ENCODE data around the gene TP63. TPM values are rescaled to one million over a fixed set of nuclear protein-coding genes. Genes with fewer than 3 reads are reported as not detected.

TP63 gene
- total RNA-seq, 1 experiment from 2014 or later = 3.6 TPM

GRCh38 chr3:189808246-189809007, 177.2 kb downstream of the TP63 start:
- Histone ChIP-seq H3K4me3 (no peak overlapping the region), H3K36me3 (ENCODE audit: low read depth) (no peaks in the 10 kb centered on the region), H3K27me3 (ENCODE audit: insufficient read depth, low read depth) (no peaks in the 10 kb centered on the region), H3K79me2 (ENCODE audit: low read depth) (no peaks in the 10 kb centered on the region), H3K27ac (no peak overlapping the region), H3K9me2 (ENCODE audit: insufficient read depth) (no peaks in the 10 kb centered on the region; the same call in 1 of the 2 replicates), H3F3A (ENCODE audit: insufficient read depth, low read depth) (no peaks in the 10 kb centered on the region; the same call in 1 of the 2 replicates), H3K4me2 (no peak overlapping the region), H3K9me3 (ENCODE audit: insufficient read depth, low read depth) (peaks cover 9% of the 10 kb centered on the region), H4K20me1 (ENCODE audit: insufficient read depth) (no peaks in the 10 kb centered on the region), H2AFZ (no peak overlapping the region), H3K4me1 (replicated peaks; ENCODE audit: insufficient read depth) (no peaks in the 10 kb centered on the region)
- TF ChIP-seq EZH2 (IDR thresholded peaks at IDR 0.05; ENCODE audit: low read depth) (no peak), CTCF (conservative IDR thresholded peaks at IDR 0.05) (no peak)
- POLR2A ChIA-PET (ENCODE audit: unreplicated experiment) = no interaction called here
- no peak for DNase-seq
- BruUV-seq (replicated peaks) = no TSS peak
- CTCF ChIA-PET = no interaction called here
- intact Hi-C loops (cut with micrococcal nuclease; ENCODE audit: unreplicated experiment) = no loop called here

DNA sequence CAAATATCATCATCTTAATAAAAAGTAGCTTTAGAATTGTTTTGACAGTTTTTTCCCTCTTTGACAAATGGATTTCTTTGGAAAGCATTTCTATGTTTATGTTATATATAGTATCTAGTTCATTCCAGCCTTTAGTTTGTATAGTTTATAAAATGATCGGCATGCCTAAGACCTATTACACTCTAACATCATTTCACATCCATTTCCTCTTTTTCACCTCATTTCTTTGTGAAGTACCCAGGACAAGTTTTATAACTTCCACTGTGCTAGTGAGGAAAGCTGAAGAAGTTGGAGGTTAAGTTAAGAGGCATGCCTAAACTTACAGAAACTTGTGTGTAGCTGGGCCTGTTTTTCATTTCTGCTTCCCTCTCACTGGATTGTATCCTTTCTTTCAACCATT, 178.4 kb downstream of the TP63 start:
- Histone ChIP-seq H3K36me3 (ENCODE audit: low read depth) (no peaks in the 10 kb centered on the region), H3K9me3 (ENCODE audit: insufficient read depth, low read depth) (peaks cover 9% of the 10 kb centered on the region), H3F3A (ENCODE audit: insufficient read depth, low read depth) (no peaks in the 10 kb centered on the region; the same call in 1 of the 2 replicates), H3K4me3 (no peak overlapping the region), H3K27ac (no peak overlapping the region), H2AFZ (peak overlapping the region; percentile 36; the same call in 1 of the 2 replicates), H3K79me2 (ENCODE audit: low read depth) (no peaks in the 10 kb centered on the region), H3K27me3 (ENCODE audit: insufficient read depth, low read depth) (no peaks in the 10 kb centered on the region), H4K20me1 (ENCODE audit: insufficient read depth) (no peaks in the 10 kb centered on the region), H3K4me2 (no peak overlapping the region), H3K9me2 (ENCODE audit: insufficient read depth) (no peaks in the 10 kb centered on the region; the same call in 1 of the 2 replicates), H3K4me1 (replicated peaks; ENCODE audit: insufficient read depth) (no peaks in the 10 kb centered on the region)
- DNase-seq = no peak
- CTCF ChIA-PET = no interaction called here
- intact Hi-C loops (cut with micrococcal nuclease; ENCODE audit: unreplicated experiment) = no loop called here
- TF ChIP-seq EZH2 (IDR thresholded peaks at IDR 0.05; ENCODE audit: low read depth) = no peak
- TF ChIP-seq CTCF (conservative IDR thresholded peaks at IDR 0.05) = no peak
- POLR2A ChIA-PET (ENCODE audit: unreplicated experiment) = no interaction called here
- BruUV-seq (replicated peaks) = no TSS peak

- TF ChIP-seq CTCF (conservative IDR thresholded peaks at IDR 0.05) = no peak
- TF ChIP-seq EZH2 (IDR thresholded peaks at IDR 0.05; ENCODE audit: low read depth) = no peak
- Histone ChIP-seq H3K4me2 (no peak overlapping the region), H3K79me2 (ENCODE audit: low read depth) (no peaks in the 10 kb centered on the region), H3F3A (ENCODE audit: insufficient read depth, low read depth) (no peaks in the 10 kb centered on the region; the same call in 1 of the 2 replicates), H3K9me2 (ENCODE audit: insufficient read depth) (no peaks in the 10 kb centered on the region; the same call in 1 of the 2 replicates), H3K9me3 (ENCODE audit: insufficient read depth, low read depth) (peaks cover 11% of the 10 kb centered on the region), H2AFZ (no peak overlapping the region), H3K27me3 (ENCODE audit: insufficient read depth, low read depth) (no peaks in the 10 kb centered on the region), H3K4me3 (no peak overlapping the region), H3K36me3 (ENCODE audit: low read depth) (no peaks in the 10 kb centered on the region), H3K27ac (no peak overlapping the region), H4K20me1 (ENCODE audit: insufficient read depth) (no peaks in the 10 kb centered on the region), H3K4me1 (replicated peaks; ENCODE audit: insufficient read depth) (no peaks in the 10 kb centered on the region)
- POLR2A ChIA-PET (ENCODE audit: unreplicated experiment) = interaction anchor here (0.7 kb wide), 1 partner anchor 132 kb away, joined by 3 read pairs; no protein-coding TSS in a partner anchor
- intact Hi-C loops (cut with micrococcal nuclease; ENCODE audit: unreplicated experiment) = no loop called here
- CTCF ChIA-PET = no interaction called here
- no TSS peak for BruUV-seq (replicated peaks)
- DNase-seq = no peak
Measured at GRCh38 chr3:189812806-189813465, 181.7 kb downstream of the TP63 start.

All from PC-9 (cell line).